Esophagus mucosa (tissue), 1 donor: ENCODE measurements around the gene NDUFA11. TPM values are rescaled to one million over a fixed set of nuclear protein-coding genes. Genes with fewer than 3 reads are reported as not detected.

Experiments
- ATAC-seq: fragments of 200-7000 bp; cut with Tn5 transposase; one replicate; pipeline ENCODE4 v1.9.1; 2020
- total RNA-seq: library from RNA; stranded (reverse); gene quantifications from one replicate; pipeline ENCODE4 v1.2.4, GENCODE V29; 2023
- donor health status: DM: yes; HTN: yes; CAD: no.

The NDUFA11 gene
- total RNA-seq, 1 donor from 2014 or later, result 217 TPM

DNA sequence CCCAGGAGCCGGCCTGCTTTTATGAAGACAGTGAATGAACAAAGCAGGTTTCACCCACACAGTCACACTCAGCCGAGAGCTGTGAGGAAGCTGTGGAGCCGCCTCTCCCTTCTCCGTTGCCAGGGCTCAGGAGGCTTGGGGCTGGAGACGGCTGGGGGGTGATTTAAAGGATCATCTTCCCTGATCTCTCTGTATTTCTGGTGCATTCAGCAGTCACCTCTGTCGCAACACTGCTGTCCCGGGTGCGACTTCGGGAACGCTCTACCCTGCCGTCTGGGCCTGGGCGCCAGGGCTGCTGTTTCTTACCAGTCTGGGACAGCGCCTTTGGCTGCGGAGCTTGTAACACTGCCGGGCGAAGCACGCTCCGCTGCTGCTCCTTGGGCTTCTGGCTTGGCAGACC, 28.6 kb upstream of the NDUFA11 start:
- ATAC-seq, result no peak

DNA sequence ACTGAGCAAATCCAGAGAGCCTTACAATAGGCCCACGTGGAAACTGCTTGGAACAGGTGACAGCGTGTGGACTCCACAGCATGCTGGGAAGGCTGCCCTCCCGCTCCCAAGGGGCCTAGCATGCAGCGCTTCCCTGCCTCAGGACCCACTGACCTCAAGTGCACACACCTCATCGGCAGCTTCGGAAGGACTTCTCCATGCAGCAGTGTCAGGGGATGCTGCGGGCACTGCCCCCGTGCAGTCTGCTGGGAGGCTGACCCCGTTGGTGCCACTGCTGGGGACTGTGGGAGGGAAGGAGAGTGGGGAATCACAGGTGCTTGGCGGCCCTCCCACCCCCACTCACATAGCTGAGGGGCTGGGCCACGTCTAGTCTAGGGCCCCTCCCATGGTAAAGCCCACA, 27.7 kb upstream of the NDUFA11 start:
- ATAC-seq, result no peak

DNA sequence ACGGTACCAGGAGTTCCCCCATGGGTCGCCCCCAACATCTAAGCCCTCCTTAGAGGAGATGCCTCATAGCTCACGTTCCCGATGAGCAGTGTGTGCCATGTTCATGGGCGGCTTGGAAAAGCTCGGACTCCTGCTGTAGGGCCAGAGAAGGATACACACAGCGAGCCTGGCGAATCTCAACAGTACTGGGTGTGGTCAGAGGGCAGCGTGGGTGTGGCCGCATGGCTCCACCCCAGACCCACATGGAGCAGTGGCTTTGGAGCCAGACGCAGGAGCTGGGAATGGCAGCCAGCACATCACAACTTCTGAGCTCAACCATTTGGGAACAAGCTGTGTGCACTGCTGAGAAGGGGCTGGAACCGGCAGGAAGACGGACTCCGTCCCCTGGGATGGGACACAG, 26.0 kb upstream of the NDUFA11 start:
- ATAC-seq, result no peak

DNA sequence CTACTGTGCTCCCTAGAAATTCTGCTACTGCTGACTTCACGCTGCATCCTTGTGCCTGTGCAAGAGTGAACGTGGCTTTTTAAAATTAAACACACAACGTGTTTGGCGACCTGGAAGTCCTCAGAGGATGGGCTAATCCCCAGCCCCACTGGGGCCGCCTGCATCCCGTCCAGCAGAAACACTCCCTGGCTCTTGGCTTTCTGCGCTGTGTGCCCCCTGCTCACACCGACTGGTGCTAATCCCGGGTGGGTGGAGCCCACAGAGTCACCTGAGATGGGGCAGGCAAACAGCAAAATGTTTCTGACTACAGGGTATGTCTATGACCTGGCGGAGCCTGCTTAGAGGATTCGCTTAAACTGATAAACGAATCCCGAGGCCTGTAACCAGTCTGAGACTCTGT, 25.6 kb upstream of the NDUFA11 start:
- no peak for ATAC-seq

DNA sequence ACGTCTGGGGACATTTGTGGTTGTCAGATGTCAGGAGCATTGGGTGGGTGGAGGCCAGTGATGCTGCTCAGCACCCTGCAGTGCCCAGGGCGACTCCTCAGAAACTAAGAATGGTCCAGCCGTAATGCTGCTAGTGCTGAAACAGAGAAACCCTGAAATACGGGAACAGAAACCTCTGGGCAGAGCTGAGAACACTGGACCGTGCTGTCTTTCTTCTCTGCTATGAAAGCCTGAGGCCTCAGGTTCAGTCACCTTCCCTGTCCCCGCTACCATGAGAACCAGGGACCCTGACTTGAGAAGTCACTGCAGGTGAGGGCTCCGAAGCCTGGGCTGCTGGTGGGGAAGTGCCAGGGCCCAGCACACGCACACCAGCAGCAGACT, 23.8 kb upstream of the NDUFA11 start:
- ATAC-seq, result no peak

DNA sequence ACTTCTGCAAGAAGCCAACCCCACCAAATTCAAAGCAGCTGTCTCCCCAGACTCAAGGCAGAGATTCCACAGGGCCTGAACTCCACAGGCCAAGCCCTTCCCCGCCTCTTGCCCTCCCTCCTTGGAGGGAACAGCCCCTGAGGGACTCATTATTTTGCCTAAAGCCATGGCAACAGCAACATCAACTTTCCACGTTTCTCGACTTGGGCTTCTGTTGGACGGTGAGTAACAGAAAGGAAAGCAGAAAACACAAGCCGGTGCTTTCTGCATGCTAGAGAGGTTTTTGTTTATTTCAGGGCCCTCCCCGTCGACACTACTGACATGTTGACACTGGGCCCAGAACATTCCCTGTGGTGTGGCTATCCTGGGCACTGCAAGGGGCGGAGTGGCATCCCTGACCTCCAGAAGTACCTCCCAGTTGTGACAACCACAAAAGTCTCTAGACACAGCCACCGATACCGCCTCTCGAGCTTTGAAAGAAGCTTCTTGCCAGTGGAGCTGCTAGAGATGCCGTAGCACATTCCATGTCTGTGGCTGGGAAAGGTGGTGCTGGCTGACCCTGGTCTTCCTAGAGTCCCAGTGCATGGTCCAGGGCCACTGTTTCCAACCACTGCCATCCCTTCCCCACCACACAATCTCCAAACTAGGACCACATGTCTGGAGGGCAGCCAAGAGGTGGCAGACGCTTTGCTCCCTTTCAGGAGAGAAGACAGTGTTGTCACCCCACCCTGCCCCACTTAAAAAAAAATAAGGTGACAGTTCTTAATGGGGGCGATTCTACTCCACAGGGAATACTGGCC, 23.3 kb upstream of the NDUFA11 start:
- ATAC-seq, result no peak

DNA sequence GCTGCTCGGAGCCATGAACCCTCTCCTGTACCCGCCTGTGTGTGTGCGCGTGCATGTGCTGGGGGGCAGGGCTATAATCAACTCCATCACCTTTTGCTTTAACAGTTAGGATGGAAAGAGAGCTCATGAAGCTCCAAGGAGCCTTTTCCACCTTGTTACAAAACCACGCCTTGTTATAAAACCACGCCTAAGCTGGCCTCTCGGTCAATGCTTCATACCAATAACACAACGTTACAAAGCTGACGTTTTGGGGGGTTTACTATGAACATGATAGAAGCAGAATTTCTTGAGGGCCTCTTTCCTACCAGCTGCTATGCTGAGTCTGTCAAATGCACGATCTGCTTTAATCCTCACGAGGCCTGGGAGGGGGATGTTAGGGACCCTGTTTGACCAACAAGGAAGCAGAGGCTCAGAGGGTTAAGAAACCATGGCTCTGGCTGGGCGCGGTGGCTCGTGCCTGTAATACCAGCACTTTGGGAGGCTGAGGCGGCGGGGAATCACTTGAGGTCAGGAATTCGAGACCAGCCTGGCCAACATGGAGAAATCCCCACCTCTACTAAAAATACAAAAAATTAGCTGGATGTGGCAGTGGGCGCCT, 22.3 kb upstream of the NDUFA11 start:
- ATAC-seq, result no peak

DNA sequence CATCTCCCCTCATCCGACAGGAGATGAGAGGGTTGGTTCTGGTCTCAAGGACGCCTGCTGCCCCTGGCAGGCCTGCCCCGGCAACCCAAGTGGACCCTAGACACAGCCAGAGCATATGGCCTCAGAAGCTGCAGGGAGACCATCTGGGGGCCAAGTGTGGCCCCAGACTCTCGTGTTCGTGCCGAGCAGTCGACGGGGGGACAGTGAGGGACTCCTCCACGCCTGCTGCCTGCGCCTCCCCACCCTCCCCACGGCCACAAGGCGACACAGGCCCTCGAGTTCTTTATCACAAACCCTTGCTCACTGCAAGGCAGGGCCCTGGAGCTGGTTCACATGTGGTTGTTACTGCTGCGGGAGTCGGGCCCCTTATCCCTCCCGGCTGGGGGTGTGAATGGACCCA, 19.8 kb upstream of the NDUFA11 start:
- peak; percentile 6 for ATAC-seq

DNA sequence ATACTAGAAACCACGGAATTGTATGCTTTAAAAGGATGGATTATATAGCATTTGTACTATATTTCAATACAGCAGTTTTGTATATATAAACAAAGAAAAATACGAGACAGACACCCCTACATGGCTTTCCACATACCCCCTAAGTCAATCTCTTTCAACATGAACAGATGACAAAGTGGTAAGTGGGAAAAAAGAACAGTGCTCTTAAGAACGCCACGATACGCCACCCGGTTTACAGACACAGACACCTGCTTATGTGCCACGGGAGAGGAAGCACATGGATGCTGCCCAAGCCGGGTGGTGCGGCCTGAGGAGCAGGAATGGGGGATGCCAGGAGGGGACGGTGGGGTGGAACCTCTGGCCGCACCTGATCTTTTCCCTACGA, 18.6 kb upstream of the NDUFA11 start:
- ATAC-seq, result no peak

DNA sequence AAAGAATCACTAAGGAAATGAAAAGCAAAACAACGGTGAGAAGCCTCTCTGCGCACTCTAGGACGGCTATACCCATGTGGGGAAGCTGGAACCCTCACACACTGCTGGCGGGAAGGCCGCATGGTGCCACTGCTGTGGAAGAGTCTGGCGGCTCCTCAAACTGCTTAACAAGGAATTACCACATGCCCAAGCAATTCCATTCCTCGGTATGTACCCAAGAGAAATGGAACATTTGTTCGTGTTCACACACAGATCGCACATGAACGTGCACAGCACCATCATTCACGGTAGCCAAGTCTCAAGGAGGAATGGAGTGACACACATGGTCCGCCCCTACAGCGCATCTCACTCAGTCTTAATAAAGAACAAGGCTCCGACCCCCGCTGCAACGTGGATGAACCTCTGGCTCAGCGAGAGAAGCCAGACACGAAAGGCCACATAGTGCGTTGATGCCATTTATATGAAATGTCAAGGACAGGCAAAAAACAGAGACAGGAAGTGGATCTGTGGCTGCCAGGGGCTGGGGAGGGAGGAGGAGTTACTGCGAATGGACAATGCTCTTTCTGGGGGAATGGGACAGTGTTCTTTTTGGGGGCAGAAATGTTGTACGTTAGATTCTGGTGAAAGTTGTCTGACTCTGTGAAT, 18.0 kb upstream of the NDUFA11 start:
- no peak for ATAC-seq

DNA sequence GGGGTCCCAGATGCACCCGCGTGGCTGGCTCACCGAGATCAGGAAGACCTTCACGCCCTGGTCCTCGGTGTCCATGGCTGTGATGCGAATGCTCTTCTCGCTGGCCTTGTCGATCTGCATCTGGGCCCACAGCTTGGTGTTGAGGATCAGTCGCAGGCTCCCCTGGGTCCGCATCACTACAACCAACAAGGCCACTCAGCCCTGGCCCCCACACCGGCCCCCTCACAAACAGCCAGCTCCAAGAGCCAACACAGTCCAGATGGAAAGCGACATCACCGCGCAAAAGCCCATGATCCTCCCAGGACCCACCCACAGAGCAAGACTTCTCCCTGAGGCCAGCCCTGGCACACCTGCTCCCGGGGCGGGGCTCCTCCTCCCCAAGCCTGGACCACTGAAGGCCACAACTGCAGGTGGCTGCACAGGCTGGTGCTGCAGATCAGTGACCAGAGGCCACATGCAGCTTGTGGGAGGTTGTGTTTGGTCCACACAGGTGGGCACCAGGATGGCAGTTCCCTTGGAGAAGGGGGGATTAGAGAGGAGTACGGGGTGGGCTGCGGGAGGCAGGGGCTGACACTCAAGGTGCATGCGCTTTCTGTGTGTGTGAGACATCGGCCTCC, 15.0 kb upstream of the NDUFA11 start:
- ATAC-seq, result no peak

DNA sequence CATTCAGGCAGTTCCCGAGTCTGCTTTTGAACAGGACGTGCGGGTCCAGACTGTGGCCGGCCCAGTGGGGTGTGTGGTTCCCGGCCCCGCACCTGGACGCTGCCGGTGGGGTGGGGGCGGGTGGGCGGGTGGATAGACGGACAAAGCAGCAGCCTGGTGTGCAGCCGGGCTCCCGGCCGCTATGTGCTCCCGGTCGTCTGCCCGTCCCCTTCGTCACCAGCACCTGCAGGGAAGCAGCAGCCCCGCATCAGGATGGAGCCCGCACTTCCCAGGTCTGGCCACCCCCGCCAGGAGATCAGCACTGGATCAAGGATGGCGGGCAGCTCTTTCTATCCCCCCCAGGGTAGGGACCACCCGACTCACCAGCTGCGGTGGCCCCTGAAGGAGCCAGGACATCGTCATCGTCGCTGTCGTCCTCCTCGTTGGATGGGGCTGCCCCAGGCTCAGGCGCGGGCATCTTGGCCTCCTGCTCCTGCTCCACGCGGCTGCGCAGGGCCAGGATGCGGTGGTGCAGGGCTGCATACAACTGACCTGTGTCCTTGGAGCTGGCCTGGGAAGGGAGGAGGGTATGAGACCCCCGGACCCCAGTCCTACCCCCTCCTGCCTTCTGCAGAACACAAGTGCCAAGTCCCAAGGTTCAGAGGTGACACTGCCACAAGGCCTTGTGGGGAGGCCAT, 14.0 kb upstream of the NDUFA11 start:
- no peak for ATAC-seq

DNA sequence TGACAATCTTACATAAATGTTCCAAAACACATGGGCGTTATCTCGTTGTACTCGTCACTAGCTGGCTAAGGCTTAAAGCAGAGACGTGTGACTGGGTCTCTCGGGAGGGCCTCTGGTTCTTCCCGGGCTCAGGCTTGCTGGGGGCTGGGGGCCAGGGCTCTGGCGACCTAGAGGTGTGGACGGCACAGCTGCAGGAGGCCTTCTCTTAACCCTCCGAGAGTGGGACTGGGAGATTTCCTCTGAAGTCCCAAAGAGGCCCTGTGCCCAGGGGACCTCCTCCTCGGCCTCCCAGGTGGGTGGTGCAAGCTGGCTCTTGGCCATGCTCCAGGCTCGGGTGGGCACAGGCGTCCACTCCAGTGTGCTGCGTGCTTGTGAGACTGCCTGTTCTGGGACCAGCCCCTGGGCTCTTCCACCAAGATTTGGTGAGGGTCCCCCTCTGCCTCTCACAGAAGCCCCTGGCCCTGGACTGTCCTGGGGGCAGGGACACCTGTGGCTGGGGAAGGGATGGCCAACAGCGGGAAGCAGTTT, 12.7 kb upstream of the NDUFA11 start:
- ATAC-seq, result no peak

DNA sequence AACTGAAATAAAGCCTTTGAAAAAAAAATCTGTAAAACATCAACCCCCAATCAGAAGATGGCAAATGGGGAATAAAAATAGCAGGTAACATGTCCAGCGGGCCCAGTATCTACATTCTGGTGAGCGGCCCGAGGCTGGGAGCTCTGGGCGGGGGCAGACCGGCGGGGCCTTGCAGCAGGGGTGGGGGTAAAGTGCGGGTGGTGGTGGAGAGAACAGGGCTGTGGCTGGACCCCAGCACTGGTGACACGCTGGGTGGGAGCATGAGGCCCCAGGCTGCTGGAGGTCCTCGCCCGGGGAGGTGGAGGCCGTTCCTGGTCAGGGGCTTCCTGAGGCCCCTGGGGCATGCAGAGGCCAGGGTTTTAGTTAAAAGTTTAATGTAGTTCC, 12.2 kb upstream of the NDUFA11 start:
- ATAC-seq, result no peak

DNA sequence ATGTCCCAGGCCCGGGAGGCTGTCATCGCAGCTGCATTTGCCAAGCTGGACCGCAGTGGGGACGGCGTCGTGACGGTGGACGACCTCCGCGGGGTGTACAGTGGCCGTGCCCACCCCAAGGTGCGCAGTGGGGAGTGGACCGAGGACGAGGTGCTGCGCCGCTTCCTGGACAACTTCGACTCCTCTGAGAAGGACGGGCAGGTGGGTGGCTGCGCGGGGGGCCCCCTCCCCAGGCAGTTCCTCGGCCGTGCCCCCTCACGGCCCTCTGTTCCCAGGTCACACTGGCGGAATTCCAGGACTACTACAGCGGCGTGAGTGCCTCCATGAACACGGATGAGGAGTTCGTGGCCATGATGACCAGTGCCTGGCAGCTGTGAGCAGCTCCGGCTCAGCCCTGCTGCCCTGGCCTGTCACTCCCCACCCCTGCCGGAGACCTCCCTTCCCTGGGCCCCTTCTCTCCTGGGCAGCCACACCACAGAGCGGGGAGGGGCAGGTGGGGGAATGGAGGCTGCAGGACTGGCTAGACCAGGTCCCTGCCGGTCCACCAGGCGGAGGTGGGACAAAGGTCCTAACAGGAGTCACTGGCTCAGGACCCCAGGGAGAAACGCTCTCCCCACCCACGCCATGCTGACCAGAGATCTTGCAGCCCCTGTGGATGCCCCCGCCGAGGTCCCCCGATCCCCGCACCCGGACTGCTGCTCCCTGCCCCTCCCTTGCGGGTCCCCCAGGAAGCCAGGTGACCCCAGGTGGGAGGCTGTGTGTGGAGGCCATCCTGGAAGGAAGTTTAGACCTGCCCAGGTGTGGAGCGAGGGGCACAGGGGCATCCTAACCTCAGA, 11.6 kb upstream of the NDUFA11 start:
- peak; percentile 26 for ATAC-seq

DNA sequence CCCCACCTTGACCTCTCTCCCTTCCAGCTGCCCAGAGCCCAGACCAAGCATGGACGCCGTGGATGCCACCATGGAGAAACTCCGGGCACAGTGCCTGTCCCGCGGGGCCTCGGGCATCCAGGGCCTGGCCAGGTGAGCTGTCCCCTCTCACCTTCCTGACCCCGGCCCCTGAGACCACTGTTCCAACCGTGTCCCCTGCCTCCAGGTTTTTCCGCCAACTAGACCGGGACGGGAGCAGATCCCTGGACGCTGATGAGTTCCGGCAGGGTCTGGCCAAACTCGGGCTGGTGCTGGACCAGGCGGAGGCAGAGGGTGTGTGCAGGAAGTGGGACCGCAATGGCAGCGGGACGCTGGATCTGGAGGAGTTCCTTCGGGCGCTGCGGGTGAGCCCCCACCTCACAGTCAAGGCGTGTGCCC, 10.8 kb upstream of the NDUFA11 start:
- peak; percentile 4 for ATAC-seq

DNA sequence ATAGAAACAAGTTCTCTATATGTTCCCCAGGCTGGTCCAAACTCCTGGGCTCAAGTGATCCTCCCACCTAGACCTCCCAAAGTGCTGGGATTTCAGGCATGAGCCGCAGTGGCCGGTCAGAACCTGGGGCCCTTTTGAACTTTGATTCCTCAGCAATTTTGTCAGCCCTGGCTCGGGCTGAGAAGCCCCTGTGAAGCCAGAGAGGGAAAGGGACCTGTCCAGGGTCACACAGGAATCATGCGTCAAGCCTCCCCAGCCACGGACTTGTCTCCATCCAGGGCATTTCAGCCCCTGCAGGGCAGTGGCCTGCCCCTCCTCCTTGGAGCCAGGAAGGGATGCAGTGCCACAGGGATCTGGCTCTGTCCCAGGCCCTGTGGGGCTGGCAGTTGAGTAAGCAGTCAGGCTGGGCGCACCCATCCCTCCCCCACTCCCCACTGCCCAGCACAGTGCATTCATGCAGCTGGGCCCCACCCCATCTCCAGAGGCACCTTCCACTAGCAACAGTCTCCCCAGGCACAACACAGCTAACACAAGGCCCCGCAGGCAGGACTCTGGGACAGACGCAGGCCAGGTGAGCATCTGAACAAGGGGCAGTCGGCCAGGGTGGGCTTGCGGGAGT, 10.3 kb upstream of the NDUFA11 start, which contains the start of gene CAPS:
Gene CAPS, plus strand, starts transcription at position 516 of the 619 bp plus-strand sequence. CDS start 153 bp downstream, outside the sequence.
- ATAC-seq, result peak; percentile 73

DNA sequence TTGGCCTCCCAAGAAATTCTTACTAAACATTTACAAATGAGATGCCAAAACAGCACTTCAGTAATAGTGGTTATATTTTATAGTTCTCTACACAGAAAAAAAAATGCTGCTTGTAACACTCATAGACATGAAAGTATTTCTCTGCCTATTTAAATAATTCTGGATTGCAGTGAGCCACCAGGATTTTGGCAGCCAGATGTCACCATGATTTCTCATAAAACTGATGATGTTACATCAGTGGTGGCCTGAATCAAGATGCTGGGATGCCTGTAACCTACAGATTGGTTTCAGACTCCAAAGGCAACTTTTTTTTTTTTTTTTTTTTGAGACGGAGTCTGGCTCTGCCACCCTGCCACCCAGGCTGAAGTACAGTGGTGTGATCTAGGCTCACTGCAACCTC, 7.8 kb upstream of the NDUFA11 start:
- ATAC-seq, result no peak

DNA sequence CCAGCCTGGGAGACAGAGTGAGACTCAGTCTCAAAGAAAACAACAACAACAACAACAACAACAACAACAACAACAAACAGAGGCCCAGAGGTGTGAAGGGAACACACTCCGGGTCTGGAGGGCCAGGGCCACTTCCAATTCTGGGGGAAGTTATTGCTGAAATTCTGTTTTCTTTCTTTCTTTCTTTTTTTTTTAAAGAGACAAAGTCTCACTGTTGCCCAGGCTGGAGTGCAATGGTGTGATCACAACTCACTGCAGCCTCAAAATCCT, 7.0 kb upstream of the NDUFA11 start:
- no peak for ATAC-seq

DNA sequence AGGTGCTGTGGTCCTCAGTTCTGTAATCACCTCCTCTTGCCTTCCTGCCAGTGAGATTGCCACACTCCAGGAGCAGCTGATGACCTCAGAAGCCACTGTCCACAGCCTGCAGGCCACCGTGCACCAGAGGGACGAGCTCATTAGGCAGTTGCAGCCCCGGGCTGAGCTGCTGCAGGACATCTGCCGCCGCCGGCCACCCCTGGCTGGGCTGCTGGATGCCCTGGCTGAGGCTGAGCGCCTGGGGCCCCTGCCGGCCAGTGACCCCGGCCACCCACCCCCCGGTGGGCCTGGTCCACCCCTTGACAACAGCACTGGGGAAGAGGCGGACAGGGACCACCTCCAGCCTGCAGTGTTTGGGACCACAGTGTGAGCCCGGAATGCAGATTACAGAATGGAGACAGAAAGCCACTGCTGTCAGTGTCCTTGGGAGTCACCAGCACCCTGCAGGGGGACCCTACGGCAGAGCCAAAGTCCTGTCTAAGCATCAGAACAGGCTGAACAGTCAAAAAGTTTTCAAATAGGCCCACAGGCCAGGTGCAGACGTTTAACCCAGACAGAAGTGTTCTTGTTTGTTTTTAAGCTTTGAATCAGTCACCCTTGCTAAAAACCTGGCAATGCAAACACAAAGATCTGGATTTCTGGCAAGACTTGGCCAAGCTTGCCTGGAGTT, 5.3 kb upstream of the NDUFA11 start:
- ATAC-seq, result no peak

DNA sequence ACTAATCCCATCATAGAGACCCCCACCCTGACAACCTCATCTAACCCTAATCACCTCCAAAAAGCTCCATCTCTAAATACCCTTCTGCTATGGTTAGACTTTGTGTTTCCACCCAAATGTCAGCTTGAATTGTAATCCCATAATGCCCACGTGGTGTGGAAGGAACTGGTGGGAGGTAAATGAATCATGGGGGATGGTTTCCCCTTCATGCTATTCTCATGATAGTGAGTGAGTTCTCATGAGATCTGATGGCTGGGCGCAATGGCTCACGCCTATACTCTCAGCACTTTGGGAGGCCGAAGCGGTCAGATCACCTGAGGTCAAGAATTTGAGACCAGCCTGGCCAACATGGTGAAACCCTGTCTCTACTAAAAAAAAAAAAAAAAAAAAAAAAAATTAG, 3.7 kb upstream of the NDUFA11 start:
- ATAC-seq, result no peak
